Measurements from ENCODE around the gene NUP188.
A peak's percentile ranks its signal among the peaks of the same experiment; 100 is the strongest.

Gene NUP188

DNA sequence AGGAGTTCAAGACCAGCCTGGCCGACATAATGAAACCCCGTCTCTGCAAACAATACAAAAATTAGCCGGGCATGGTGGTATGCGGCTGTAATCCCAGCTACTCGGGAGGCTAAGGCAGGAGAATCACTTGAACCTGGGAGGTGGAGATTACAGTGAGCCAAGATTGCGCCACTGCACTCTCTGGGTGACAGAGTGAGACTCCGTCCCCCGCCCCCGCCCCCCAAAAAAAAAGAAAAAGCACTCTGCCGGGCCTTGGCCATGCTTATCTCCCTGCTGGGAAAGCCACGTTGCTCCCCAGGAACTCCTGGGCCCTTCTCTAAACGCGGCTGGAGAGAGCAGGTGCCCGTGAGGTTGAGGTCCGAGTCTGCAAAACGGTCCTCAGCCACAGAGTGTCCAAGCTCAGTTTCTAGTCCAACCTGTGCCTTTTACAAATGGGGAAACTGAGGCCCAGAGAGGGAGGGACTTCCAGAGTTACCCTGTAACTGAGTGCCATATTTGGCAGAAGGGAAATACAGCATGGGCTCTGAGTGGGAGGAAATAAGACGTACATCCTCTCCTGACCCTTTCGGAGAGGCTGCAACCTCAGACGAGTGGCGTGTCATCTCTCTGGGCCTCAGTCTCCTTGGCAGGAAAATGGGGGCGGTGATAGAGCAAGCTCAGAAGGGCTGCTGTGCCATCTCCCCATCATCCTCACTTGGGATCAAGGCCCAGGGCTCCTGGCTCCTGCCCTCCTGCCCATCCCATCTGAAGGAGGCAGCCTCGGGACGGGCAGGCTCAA is 33.3 kb upstream of the NUP188 start:
- DNase-seq, result no peak

DNA sequence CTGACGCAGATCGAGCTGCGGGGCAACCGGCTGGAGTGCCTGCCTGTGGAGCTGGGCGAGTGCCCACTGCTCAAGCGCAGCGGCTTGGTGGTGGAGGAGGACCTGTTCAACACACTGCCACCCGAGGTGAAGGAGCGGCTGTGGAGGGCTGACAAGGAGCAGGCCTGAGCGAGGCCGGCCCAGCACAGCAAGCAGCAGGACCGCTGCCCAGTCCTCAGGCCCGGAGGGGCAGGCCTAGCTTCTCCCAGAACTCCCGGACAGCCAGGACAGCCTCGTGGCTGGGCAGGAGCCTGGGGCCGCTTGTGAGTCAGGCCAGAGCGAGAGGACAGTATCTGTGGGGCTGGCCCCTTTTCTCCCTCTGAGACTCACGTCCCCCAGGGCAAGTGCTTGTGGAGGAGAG is 31.3 kb upstream of the NUP188 start:
- DNase-seq, result no peak

DNA sequence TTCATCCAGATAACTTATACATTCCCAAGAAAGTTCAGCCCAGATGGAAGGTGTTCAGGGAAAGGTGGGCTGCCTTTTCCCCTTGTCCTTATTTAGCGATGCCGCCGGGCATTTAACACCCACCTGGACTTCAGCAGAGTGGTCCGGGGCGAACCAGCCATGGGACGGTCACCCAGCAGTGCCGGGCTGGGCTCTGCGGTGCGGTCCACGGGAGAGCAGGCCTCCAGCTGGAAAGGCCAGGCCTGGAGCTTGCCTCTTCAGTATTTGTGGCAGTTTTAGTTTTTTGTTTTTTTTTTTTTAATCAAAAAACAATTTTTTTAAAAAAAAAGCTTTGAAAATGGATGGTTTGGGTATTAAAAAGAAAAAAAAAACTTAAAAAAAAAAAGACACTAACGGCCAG is 30.8 kb upstream of the NUP188 start:
- no peak for DNase-seq

DNA sequence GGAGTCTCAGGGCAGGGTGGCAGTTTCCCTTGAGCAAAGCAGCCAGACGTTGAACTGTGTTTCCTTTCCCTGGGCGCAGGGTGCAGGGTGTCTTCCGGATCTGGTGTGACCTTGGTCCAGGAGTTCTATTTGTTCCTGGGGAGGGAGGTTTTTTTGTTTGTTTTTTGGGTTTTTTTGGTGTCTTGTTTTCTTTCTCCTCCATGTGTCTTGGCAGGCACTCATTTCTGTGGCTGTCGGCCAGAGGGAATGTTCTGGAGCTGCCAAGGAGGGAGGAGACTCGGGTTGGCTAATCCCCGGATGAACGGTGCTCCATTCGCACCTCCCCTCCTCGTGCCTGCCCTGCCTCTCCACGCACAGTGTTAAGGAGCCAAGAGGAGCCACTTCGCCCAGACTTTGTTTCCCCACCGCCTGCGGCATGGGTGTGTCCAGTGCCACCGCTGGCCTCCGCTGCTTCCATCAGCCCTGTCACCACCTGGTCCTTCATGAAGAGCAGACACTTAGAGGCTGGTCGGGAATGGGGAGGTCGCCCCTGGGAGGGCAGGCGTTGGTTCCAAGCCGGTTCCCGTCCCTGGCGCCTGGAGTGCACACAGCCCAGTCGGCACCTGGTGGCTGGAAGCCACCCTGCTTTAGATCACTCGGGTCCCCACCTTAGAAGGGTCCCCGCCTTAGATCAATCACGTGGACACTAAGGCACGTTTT is 30.2 kb upstream of the NUP188 start:
- no peak for DNase-seq

DNA sequence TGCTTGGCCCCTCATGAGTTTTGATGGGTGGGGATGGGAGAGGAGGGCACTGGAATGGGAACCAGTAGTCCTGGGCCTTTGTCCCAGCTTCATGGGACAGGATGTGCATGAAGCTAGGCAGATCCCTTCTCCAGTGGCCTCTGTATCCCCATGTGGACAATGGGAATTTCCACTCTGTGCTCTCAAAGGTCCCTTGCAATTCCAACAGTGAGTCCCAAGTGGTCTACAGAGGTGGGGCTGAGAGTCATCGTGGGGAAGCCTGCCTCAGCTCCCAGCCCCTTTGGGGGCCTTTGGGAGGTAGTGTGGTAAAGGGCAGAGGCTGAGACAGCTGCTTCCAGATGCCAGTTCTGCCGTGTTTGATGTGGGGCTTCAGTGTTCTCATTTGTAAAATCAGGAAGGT is 28.6 kb upstream of the NUP188 start:
- DNase-seq, result no peak

DNA sequence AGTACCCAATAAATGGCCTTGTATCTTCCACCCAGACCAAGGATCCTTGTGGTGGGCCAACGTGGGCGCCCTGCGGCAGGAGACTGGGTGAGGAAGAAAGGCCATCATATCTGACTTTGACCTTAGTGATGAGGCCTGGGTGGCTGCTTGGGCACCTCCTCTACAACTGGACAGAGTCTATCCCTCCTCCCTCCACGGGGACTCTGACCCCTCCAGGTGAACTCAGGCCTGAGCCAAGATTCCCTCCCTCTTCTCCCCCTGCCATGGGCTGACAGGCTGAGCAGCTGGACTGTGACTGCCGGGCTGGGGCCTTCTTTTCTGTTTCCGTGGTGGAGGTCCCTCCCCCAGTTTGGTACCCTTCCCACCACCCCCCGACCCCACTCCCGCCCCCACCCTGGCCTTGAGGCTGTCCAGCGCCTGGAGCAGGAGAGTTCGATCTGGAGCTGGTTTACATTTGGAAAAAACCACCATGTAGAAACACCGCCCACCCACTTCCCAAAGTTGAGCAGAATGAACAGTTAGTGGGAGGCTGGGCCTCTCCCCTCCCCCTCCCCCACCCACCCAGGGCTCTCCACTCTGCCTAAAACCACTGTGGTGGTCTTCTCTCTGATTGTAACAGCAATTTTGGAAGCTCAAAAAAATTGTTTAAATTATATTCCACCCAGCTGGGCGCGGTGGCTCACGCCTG is 28.0 kb upstream of the NUP188 start:
- no peak for DNase-seq

DNA sequence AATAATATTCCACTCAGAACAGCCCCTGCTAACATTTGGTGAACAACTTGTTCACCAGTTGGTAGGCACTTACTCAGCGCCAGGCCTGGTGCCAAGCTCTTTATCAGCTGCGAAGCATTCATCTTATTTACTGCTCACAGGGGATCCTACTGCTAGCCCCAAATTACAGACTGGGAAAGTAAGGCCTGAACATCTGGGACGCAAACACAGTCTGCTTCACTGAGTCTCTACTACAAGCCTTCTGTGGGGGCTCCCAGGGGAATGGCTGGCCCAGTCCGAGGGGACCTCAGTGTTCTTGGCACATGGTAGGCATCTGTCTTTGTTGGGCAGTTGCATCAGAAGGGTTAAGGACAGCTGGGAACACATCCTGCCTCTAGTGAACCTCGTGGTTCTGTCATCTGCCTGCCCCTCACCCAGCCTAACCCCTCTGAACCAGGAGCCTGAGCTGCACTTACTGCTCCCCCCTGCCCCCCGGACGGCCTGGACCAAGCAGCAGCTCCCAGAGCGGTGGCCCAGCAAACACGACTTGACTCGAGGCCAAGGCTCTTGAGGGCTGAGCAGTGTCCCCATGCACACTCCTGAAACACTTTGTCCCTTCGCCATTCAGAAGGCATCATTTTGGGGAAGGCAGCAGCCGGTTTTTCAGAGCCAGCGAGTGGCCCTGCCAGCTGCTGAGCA is 27.0 kb upstream of the NUP188 start, which contains the start of gene PHYHD1:
Gene PHYHD1 (plus strand): TSS at position 602 of the 678 bp plus-strand sequence. CDS start 1,342 bp downstream, outside the sequence.
- DNase-seq, result peak; percentile 95

DNA sequence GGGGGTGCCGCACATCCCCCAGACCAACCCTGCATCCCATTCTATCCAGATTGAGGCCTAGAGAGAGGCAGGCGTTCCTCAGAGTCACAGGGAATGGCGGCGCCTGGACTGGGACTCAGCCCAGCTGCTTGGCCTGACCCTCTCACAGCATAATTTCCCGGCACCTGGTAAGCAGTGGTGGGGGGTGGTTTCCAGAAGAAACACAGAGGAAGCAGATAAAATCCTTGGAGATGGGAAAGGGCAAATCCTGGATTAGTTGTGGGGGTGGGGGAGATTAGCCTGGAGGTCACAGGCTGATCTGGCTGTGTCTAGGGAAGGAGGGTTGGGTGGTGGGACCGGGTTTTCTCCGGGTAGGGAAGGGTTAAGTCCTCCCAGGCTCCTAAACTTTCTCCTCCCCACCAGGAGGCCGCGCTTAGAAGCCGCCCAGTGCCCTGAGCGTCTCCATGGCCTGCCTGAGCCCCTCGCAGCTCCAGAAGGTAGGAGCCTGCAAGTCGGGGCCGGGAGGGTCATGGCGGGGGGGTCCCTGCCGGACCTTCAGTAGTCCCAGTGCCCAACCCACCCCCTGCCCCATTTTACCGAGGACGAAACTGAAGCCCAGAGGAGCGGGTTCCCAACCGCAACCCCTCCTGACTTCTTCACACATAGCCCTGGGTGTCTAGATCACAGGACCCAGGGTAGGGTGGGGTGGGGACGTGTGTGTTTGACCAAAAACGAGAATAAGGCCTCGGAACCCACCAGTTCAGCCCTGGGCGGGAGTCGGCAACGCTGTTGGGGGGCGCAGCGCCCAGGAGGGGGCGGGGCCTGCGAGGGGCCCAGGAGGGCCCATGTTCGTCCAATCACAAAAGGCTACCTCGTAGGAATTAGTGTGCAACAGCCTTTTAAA is 25.4 kb upstream of the NUP188 start:
- DNase-seq, result no peak

DNA sequence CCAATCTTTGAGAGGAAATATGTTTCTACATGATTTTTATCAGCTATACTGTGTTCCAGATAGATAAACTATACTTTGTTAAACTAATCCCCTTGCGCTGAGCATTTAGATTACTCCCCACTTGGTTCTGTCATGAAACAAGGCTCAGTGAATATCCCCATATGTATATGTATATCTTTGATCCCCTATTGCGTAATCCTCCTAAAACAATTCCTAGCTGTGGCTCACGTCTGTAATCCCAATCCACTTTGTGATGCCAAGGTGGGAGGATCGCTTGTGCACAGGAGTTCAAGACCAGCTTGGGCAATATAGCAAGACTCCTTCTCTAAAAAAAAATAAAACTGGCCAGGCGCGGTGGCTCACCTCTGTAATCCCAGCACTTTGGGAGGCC is 24.0 kb upstream of the NUP188 start:
- DNase-seq, result no peak

DNA sequence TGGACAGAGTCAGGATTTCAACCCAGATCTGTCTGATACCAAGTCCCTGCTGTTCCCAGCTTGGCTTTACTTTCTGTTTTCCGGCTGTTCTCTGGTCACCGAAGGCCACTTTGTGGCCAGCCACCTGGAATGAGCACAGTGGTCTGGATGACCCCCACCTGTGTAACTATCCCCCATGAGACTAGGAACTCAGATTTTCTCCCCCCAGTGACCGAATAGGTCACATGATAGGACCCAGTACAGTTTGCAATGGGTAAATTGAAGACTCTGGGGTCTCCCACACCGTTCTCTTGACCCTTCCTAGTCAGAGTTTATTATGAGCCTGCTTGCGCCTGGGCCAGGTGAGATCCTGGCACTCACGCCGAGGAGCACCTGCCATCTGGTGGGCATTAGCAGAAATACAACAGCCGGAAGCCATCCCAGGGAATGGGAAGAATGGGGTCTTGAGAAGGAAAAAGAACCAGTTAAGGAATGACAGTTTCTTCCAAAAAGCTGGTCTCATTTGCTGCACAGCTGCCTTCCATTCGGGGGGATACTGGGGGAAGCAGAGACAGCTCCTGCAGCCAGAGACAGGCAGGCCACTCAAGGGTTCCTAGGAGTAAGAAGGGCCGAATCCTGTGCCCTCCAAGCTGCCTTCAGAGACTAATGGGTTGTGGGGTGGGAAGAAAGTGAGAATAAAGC is 19.6 kb upstream of the NUP188 start:
- DNase-seq, result peak; percentile 75

DNA sequence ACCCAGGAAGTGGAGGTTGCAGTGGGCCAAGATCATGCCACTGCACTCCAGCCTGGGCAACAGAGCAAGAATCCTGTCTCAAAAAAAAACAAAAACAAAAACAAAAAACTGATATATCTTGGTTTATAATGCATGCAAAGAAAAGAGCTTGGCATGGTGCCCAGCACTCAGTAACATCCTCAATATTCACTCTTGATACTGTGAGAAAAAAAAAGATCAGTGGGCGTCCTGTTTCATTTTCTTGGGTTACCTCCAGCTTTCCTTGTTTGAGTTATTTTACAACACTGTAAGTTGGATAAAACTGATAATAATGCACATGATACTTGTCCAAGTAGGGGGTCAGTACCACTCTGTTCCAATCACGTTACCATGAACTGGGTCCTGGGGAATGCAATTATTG is 18.9 kb upstream of the NUP188 start:
- no peak for DNase-seq

DNA sequence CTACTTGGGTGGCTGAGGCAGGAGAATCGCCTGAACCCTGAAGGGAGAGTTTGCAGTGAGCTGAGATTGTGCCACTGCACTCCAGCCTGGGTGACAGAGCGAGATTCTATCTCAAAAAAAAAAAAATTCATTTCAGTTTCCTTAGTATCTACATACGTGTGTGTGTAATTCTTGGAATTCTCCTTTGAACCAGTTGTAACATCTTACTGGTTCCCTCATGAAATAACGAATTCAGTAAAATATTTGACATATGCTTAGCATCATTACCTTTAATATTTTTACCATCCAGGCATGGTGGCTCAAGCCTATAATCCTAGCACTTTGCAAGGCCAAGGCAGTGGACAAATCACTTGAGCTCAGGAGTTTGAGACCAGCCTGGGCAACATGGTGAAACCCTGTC is 17.9 kb upstream of the NUP188 start:
- no peak for DNase-seq

DNA sequence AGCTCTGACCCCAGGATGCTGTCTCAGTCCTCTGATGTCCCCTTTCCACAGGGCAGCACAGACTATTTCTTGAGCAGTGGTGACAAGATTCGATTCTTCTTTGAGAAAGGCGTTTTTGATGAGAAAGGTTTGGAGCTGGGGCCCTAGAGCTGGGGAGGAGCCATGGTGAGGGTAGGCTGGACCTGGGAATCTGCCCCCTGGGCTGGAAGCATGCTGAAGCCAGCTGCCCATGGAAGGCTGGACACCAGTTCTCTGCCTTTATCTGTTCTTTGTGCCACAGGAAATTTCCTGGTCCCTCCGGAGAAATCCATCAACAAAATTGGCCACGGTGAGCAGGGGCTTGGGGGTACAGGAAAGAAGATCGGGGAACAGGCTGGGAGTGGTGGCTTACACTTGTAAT is 13.8 kb upstream of the NUP188 start:
- DNase-seq, result no peak

DNA sequence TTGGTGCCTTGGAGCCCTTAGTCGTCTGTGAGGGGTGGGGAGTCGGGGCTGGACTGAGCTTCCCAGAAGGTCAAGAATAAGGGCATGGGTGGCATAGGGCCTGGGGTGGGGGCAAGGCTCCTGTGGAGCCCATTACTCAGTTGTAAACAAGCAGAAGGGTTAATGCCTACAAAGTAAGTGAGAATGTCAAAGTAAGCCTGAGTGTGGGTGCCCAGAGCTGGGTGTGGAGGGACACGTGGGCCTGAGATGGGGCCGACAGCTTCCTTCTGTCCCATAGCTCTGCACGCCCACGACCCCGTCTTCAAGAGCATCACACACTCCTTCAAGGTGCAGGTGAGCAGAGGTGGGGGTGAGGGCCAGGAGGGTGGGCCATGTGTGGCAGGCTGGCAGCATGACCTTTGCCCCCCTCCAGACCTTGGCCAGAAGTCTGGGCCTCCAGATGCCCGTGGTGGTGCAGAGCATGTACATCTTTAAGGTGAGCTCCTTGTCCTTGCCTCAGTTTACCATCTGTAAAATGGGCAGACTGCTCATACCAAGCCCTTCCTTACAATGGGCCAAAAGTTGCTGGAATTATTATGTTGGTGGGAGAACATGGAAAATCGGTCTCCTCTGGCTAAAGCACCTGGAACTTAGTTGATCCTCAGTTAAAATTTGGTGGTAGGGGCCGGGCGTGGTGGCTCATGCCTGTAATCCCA is 11.2 kb upstream of the NUP188 start:
- no peak for DNase-seq

DNA sequence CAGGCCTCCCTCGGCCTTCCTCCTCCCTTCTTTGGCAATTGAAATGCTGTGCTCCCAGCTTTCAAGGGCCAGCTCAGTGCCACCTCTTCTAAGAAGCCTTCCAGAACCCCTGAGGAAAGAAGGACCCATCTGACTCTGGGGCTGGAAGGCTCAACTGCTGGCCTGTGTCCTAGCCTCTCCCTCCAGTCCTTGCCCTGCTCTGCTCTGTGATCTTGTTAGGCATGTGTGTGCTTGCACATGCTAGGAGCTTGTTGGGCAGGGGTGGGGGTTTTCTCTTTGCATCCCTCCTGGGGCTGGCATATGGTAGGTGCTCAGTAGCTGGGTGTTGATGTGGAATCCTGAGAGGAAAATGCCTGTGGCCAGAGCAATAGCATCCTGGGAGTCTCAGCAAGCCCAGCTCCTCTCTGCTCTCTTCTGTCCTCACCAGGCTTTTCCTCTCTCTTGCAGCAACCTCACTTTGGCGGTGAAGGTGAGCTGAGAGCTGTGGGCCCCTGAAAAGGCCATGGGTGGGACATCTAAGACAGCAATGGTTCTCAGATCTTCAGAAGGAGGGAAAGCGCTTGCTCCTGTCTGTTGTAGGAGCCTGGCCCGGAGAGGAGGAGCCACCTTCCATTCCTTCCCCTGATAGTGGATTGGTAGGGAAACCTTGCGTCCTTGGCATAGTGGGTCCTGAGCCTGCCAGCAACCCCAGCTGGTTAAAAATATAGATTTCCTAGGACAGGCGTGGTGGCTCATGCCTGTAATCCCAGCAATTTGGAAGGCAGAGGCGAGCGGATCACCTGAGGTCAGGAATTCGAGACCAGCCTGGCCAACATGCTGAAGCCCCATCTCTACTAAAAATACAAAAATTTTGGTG is 10.0 kb upstream of the NUP188 start:
- DNase-seq, result no peak

DNA sequence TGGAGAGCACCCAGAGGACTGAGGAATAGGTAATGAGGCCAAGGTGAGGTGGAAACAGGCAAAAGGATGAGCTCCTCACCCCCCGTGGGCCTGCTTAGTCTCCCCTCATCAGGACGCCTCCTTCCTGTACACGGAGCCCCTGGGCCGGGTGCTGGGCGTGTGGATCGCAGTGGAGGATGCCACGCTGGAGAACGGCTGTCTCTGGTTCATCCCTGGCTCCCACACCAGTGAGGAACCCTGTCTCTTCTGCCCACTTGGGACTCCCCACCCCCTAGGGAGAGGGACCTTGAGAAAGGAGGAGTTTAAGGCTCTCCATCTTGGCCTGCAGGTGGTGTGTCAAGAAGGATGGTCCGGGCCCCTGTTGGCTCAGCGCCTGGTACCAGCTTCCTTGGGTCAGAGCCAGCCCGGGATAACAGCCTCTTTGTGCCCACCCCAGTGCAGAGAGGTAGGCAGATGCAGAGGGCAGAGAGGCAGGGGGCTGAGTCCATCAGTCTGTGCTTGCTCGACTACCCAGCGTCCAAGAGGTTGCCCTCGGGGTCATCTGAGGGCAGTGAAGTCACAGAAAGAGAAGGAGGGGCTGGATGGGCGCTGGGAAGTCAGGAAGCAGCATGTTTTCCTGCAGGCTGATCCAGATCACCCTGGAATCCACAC is 7.1 kb upstream of the NUP188 start:
- no peak for DNase-seq

DNA sequence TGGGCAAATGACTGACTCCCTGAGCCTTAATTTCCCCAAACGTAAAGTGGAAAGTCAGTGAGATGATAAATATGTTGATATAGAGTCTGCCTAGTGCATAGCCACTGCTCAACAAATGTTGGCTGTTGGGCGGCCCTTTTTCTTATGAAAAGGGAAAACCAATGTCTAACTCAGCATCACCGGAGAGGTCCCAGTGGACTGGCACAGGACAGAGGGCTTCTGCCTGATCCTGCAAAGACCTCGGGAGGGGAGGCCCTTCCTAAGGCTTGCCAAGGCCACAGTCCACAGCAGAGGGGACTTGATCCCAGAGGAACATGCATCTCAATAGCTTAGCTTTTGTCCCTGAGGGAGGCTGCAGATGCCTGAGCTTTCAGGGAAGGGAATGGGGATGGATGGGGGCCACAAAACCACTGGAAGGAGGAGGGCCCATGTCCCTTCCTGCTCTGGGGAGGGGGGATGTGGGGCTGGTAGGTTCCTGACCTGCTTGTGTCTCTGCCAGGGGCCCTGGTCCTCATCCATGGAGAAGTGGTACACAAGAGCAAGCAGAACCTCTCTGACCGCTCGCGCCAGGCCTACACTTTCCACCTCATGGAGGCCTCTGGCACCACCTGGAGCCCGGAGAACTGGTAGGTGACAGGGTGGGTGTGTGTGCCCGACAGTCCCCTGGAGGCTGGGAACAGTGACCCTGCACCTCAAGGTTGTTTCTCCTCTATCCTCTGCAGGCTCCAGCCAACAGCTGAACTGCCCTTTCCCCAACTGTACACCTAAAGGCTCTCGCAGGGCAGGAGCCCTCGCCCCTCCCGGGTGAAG is 6.3 kb upstream of the NUP188 start:
- DNase-seq, result no peak

DNA sequence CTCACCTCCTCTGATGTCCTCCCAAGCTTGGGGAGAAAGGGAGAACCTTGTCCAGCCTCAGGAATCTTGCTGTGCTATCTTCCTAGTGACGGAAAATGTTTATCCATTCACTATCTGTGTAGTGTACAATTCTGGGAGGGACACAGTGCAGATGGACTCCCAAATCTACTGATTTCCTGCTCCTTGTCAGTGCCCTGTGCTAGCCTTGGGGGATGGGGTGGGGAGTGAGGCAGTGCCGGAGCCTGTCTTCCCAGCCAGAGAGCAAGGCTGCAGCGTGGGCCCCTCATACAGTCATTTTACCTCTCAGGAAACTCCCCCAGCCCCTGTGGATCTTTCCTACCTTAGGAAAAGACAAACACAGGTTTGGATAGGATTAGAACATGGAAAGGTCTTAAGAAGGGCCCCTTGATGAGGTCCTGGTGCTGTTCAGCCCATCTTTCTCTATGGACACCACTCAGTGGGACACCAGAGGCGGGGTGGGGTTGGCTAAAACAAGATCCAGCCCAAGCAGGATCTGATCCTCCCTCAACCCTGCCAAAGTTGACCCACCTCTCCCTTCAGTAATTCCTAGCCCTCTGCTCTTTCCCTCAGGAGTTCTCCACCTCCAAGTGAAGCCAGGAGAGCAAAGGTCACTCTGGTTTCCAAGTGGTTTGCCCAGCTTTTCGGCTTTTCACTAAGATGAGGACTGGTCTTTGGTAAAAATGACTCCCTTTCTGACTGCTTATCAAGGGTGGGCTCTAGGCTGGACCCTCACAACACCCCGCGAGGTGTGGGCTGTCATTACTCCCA is 3.5 kb upstream of the NUP188 start:
- no peak for DNase-seq

Data from NCI-H2171 treated with DMSO at 0.1 percent for 48 hours (cell line).